Measurements from ENCODE around the gene CNMD. TPM values are rescaled to one million over a fixed set of nuclear protein-coding genes. Genes with fewer than 3 reads are reported as not detected.

Gene CNMD
- total RNA-seq, 1 donor from 2014 or later = 2.8 TPM

DNA sequence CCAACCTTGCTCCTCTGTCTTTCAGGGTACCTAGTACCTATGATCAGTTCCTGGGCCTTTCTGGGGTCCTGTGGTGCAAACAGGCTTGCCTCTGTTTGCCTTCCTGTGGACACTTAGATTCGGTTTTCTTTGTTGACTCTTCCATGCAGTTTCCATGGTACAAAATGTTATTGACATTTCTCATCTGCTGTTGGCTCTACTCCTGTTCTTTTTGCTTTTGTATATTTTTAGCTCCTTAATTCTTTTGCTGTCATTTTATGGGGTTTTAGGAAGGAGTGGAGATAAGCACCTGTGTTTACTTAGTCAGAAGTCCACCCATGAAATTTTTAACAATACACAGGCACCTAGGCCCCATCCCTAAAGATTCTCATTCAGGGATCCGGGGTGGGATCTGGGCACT, 20.5 kb upstream of the CNMD start:
- Mint-ChIP-seq H3K4me3 (no peak overlapping the region), H3K27me3 (ENCODE audit: low read depth) (no peaks in the 10 kb centered on the region), H3K9me3 (no peaks in the 10 kb centered on the region), H3K4me1 (peaks cover 8% of the 10 kb centered on the region), H3K36me3 (ENCODE audit: low read depth) (no peaks in the 10 kb centered on the region), H3K27ac (ENCODE audit: unreplicated experiment) (no peak overlapping the region)
- TF ChIP-seq, protein P1, sequence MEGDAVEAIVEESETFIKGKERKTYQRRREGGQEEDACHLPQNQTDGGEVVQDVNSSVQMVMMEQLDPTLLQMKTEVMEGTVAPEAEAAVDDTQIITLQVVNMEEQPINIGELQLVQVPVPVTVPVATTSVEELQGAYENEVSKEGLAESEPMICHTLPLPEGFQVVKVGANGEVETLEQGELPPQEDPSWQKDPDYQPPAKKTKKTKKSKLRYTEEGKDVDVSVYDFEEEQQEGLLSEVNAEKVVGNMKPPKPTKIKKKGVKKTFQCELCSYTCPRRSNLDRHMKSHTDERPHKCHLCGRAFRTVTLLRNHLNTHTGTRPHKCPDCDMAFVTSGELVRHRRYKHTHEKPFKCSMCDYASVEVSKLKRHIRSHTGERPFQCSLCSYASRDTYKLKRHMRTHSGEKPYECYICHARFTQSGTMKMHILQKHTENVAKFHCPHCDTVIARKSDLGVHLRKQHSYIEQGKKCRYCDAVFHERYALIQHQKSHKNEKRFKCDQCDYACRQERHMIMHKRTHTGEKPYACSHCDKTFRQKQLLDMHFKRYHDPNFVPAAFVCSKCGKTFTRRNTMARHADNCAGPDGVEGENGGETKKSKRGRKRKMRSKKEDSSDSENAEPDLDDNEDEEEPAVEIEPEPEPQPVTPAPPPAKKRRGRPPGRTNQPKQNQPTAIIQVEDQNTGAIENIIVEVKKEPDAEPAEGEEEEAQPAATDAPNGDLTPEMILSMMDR (conservative IDR thresholded peaks at IDR 0.05) = no peak
- no peak for DNase-seq (ENCODE audit: low read depth, low spot score)

DNA sequence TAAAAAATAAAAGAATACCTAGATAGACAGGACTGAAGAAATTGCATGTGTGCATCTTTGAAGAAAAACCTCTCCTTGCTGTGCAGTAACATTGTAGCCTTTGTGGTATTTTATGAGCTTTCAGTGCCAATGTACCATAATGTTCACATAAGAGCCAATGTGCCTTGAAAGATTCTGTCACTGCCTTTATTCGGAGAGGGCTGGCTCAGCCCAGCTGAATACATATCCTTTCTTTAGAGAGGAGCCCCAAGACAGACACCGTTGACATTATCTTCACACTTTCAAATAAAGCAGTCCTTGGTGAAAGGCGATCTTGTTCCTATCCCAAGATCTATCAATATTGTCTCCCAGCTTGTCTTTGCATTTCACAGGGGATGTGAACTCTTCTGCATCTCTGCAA, 18.5 kb upstream of the CNMD start:
- no peak overlapping the region for H3K4me3 Mint-ChIP-seq
- TF ChIP-seq, protein P1 (conservative IDR thresholded peaks at IDR 0.05) = no peak
- H3K27me3 Mint-ChIP-seq (ENCODE audit: low read depth) = no peaks in the 10 kb centered on the region
- no peaks in the 10 kb centered on the region for H3K9me3 Mint-ChIP-seq
- H3K36me3 Mint-ChIP-seq (ENCODE audit: low read depth) = no peaks in the 10 kb centered on the region
- peaks cover 11% of the 10 kb centered on the region for H3K4me1 Mint-ChIP-seq
- H3K27ac Mint-ChIP-seq (ENCODE audit: unreplicated experiment) = no peak overlapping the region
- no peak for DNase-seq (ENCODE audit: low read depth, low spot score)

DNA sequence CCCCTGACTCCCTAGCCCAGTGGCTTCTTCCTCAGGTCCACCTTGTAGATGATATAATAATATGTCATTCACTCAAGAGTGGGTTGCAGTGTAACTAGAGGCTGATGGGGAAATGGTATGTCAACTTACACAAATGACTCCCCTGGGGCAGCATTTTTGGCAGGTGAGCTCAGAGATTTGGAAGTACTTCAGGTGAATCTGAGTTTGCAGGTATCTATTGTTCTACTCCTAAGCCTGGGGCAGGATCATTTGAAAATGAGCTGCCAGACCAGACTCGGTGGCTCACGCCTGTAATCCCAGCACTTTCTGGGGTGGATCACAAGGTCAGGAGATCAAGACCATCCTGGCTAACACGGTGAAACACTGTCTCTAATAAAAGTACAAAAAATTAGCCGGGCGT, 11.6 kb upstream of the CNMD start:
- Mint-ChIP-seq H3K9me3 (no peaks in the 10 kb centered on the region), H3K4me1 (peaks cover 3% of the 10 kb centered on the region), H3K27ac (ENCODE audit: unreplicated experiment) (no peak overlapping the region), H3K36me3 (ENCODE audit: low read depth) (no peaks in the 10 kb centered on the region), H3K27me3 (ENCODE audit: low read depth) (no peaks in the 10 kb centered on the region), H3K4me3 (no peak overlapping the region)
- TF ChIP-seq, protein P1 (conservative IDR thresholded peaks at IDR 0.05) = no peak
- DNase-seq (ENCODE audit: low read depth, low spot score) = no peak

DNA sequence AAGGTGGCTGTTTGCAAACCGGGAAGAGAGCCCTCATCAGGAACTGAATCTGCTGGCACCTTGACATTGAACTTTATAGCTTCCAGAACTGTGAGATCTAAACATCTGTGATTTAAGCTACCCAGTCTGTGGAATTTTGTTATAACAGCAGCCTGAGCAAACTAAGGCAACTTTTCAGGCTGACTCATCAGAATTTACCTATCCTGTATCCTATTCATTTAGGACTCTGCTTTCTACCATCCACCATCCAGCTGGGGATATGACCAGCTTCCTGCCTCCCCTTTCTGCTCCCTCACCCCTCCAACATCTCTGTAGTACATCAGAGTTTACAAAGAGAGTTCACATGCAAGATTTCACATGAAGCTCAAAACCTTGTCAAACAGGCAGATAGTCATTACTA, 11.1 kb upstream of the CNMD start:
- Mint-ChIP-seq H3K36me3 (ENCODE audit: low read depth) (no peaks in the 10 kb centered on the region), H3K27me3 (ENCODE audit: low read depth) (no peaks in the 10 kb centered on the region), H3K4me1 (peaks cover 3% of the 10 kb centered on the region), H3K27ac (ENCODE audit: unreplicated experiment) (no peak overlapping the region), H3K9me3 (no peaks in the 10 kb centered on the region), H3K4me3 (no peak overlapping the region)
- DNase-seq (ENCODE audit: low read depth, low spot score) = no peak
- TF ChIP-seq, protein P1 (conservative IDR thresholded peaks at IDR 0.05) = no peak

DNA sequence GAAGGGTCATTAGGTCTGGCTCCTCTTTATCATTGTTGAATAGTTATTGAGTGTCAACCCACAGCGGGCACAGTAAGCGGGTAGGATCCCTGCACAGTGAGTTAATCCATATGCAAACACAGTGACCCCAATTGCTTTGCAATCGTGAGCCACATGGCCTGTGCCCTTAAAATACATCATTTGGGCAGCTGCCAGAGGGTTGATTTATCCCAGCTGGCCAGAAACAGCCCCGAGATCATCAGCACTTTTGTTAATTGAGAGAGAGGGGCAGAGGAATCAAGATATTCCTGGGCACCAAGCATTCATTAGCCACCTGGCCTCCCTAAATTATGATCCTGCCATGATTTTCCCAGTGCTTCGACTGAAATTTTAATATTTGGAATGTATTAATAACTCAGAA, 9.8 kb upstream of the CNMD start:
- H3K36me3 Mint-ChIP-seq (ENCODE audit: low read depth) = no peaks in the 10 kb centered on the region
- DNase-seq (ENCODE audit: low read depth, low spot score) = no peak
- H3K27ac Mint-ChIP-seq (ENCODE audit: unreplicated experiment) = no peak overlapping the region
- TF ChIP-seq, protein P1 (conservative IDR thresholded peaks at IDR 0.05) = no peak
- H3K4me1 Mint-ChIP-seq = peaks cover 2% of the 10 kb centered on the region
- no peaks in the 10 kb centered on the region for H3K9me3 Mint-ChIP-seq
- no peaks in the 10 kb centered on the region for H3K27me3 Mint-ChIP-seq (ENCODE audit: low read depth)
- no peak overlapping the region for H3K4me3 Mint-ChIP-seq

DNA sequence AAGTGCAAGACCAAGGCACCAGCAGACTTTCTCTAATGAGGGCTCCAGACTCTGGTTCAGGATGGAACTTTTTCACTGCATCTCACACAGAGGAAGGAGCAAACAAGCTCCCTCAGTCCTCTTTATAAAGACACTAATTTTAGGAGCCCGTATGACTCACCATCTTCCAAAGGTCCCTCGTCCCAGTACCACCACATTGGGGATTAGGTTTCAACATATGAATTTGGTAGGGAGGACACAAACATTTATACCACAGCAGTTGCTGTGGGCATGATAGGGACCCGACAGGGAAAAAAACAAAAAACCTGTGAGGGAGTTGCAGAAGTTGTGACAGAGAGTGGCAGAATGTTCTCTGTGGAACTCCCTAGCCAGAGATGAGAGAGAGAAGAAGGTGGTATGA, 6.5 kb upstream of the CNMD start:
- no peaks in the 10 kb centered on the region for H3K36me3 Mint-ChIP-seq (ENCODE audit: low read depth)
- peaks cover 5% of the 10 kb centered on the region for H3K27me3 Mint-ChIP-seq (ENCODE audit: low read depth)
- H3K9me3 Mint-ChIP-seq = no peaks in the 10 kb centered on the region
- H3K27ac Mint-ChIP-seq (ENCODE audit: unreplicated experiment) = no peak overlapping the region
- TF ChIP-seq, protein P1 (conservative IDR thresholded peaks at IDR 0.05) = no peak
- H3K4me1 Mint-ChIP-seq = peaks cover 3% of the 10 kb centered on the region
- no peak for DNase-seq (ENCODE audit: low read depth, low spot score)
- H3K4me3 Mint-ChIP-seq = no peak overlapping the region
